Right lobe of liver (tissue), 6 donors: ENCODE results near the gene CLIC5. TPM values are rescaled to one million over a fixed set of nuclear protein-coding genes. Genes with fewer than 3 reads are reported as not detected.
A peak's percentile ranks its signal among the peaks of the same experiment; 100 is the strongest.

Experiments
- ATAC-seq, 4 donors: fragments of 200-7000 bp; cut with Tn5 transposase; one replicate each; pipeline ENCODE4 v1.9.1; 2020; ENCODE audit warnings: mild to moderate bottlenecking in 4 of 4, moderate library complexity in 4 of 4
- DNase-seq, 3 donors: peaks; one replicate each; pipeline ENCODE4 v3.0.0-alpha.2; 2020
- H3K27ac ChIP-seq, 3 donors: fragments of 200-600 bp; one replicate each; pipeline ENCODE4 v1.8.0; 2022
- H3K27me3 ChIP-seq, 2 donors: fragments of 200-600 bp; one replicate each; pipeline ENCODE4 v1.8.0; 2022
- H3K36me3 ChIP-seq, 4 donors: fragments of 200-600 bp; sonication (generic) in 1 of 4; one replicate each; pipeline versions ENCODE4 v1.5.1 to v1.8.0; 2017 to 2022; ENCODE audit warnings: control low read depth in 1 of 4
- H3K4me1 ChIP-seq, 4 donors: fragments of 200-600 bp; sonication (generic) in 1 of 4; one replicate each; pipeline versions ENCODE4 v1.5.1 to v1.8.0; 2017 to 2022; ENCODE audit warnings: control low read depth in 1 of 4
- H3K4me3 ChIP-seq, 3 donors: fragments of 200-600 bp; one replicate each; pipeline ENCODE4 v1.8.0; 2022
- H3K9me3 ChIP-seq, 4 donors: fragments of 200-600 bp; sonication (generic) in 1 of 4; one replicate each; pipeline versions ENCODE4 v1.5.1 to v1.8.0; 2017 to 2022; ENCODE audit warnings: control low read depth in 1 of 4
- CTCF ChIP-seq, 4 donors: fragments of 200-600 bp in 3 of 4; fragments of 450-650 bp in 1 of 4; IDR thresholded peaks; one replicate each; pipeline versions ENCODE4 v1.5.1 to v1.8.0; 2016 to 2022; ENCODE audit warnings: antibody characterized with exemption in 4 of 4, mild to moderate bottlenecking in 2 of 4
- POLR2A ChIP-seq: fragments of 450-650 bp; IDR thresholded peaks from one replicate; pipeline ENCODE4 v1.6.1; 2017; ENCODE audit warnings: antibody characterized with exemption, mild to moderate bottlenecking
- WGBS: methylation state at CpG from one replicate; pipeline ENCODE4 v1.1.6; 2018; ENCODE audit warnings: low coverage, low lambda C conversion rate; ENCODE audit not compliant: insufficient coverage; ENCODE audit errors: missing lambda C conversion rate; 5-methylcytosine and 5-hydroxymethylcytosine counted together
- intact Hi-C, 2 donors: fragments of 100-400 bp; cut with DNase I; formaldehyde crosslinking; loops; one replicate each; pipeline versions ENCODE4 v1.11.2 to v1.14.1; 2022
- total RNA-seq, 6 experiments: library from RNA; depleted of rRNA in 2 of 6; stranded (reverse); fragments of >200 nt in 2 of 6; fragmentation: NEBNext Ultra II Directional in 3 of 6; extraction: Animal tissue kit (Norgen Biotek cat#: 25700) in 3 of 6; gene quantifications; one replicate each; pipeline versions ENCODE4 v1.1.0 to v1.2.4, GENCODE V29; 2016 to 2023
- donor health status: DM: no; HTN: yes; CAD: no.
- donor health status: DM: no; HTN: no; CAD: no.
- donor health status: DM: no; HTN: no; CAD: no.
- donor health status: DM: no; HTN: yes; CAD: no.
- donor health status: DM: no; HTN: yes; CAD: no.

The CLIC5 gene
- total RNA-seq, 6 experiments from 2014 or later: 0.18 to 0.42 (median 0.29) TPM

GRCh38 chr6:45946887-45947286 lies 68.8 kb downstream of the CLIC5 start:
- Histone ChIP-seq H3K4me3 (no peak overlapping the region), H3K27ac (no peak overlapping the region), H3K9me3 (no peaks in the 10 kb centered on the region), H3K4me1 (no peaks in the 10 kb centered on the region), H3K36me3 (no peaks in the 10 kb centered on the region), H3K27me3 (no peaks in the 10 kb centered on the region)
- no peak for ATAC-seq
- TF ChIP-seq POLR2A (no peak), CTCF (IDR thresholded peaks at IDR 0.05) (no peak)
- 47% methylated on average over 5 of the region's 6 CpGs for WGBS
- intact Hi-C loops: no loop called here
- no peak for DNase-seq

- intact Hi-C loops: no loop called here
- H3K27me3 ChIP-seq: no peaks in the 10 kb centered on the region
- H3K27ac ChIP-seq: no peak overlapping the region
- peak in 2 of 4 donors; percentile 16 to 24 for TF ChIP-seq CTCF (IDR thresholded peaks at IDR 0.05)
- no peak for TF ChIP-seq POLR2A
- 40% methylated on average over 1 of the region's 3 CpGs for WGBS
- H3K36me3 ChIP-seq: no peaks in the 10 kb centered on the region
- DNase-seq: no peak
- H3K4me1 ChIP-seq: no peaks in the 10 kb centered on the region
- no peaks in the 10 kb centered on the region for H3K9me3 ChIP-seq
- H3K4me3 ChIP-seq: no peak overlapping the region
- peak in 2 of 4 donors; percentile 24 to 34 for ATAC-seq
Observed at GRCh38 chr6:45946352-45946751, 69.3 kb downstream of the CLIC5 start.

GRCh38 chr6:45942953-45943352 lies 72.7 kb downstream of the CLIC5 start:
- TF ChIP-seq CTCF (IDR thresholded peaks at IDR 0.05) (no peak), POLR2A (no peak)
- no peaks in the 10 kb centered on the region for H3K36me3 ChIP-seq
- ATAC-seq: no peak
- no peak overlapping the region for H3K4me3 ChIP-seq
- no CpG with 5 or more reads among the region's 3 CpGs for WGBS
- H3K4me1 ChIP-seq: no peaks in the 10 kb centered on the region
- no peak for DNase-seq
- H3K27me3 ChIP-seq: no peaks in the 10 kb centered on the region
- intact Hi-C loops: no loop called here
- no peak overlapping the region for H3K27ac ChIP-seq
- no peaks in the 10 kb centered on the region for H3K9me3 ChIP-seq

- DNase-seq (no peak), ATAC-seq (no peak)
- TF ChIP-seq POLR2A: no peak
- no peak for TF ChIP-seq CTCF (IDR thresholded peaks at IDR 0.05)
- Histone ChIP-seq H3K27ac (no peak overlapping the region), H3K36me3 (no peaks in the 10 kb centered on the region), H3K4me3 (no peak overlapping the region), H3K9me3 (no peaks in the 10 kb centered on the region), H3K27me3 (no peaks in the 10 kb centered on the region), H3K4me1 (no peaks in the 10 kb centered on the region)
- intact Hi-C loops: no loop called here
- 66% methylated on average over 5 of the region's 7 CpGs for WGBS
Observed at GRCh38 chr6:45933855-45934254, 81.8 kb downstream of the CLIC5 start.

GRCh38 chr6:45931232-45931631 lies 84.4 kb downstream of the CLIC5 start:
- H3K4me3 ChIP-seq: no peak overlapping the region
- no peaks in the 10 kb centered on the region for H3K9me3 ChIP-seq
- no peak overlapping the region for H3K27ac ChIP-seq
- WGBS: 100% methylated on average over 1 of the region's 1 CpG
- no peak for ATAC-seq
- intact Hi-C loops: no loop called here
- no peaks in the 10 kb centered on the region for H3K4me1 ChIP-seq
- no peaks in the 10 kb centered on the region for H3K36me3 ChIP-seq
- DNase-seq: no peak
- TF ChIP-seq POLR2A: no peak
- no peak for TF ChIP-seq CTCF (IDR thresholded peaks at IDR 0.05)
- H3K27me3 ChIP-seq: no peaks in the 10 kb centered on the region
